SH-SY5Y (cell line): ENCODE measurements around the gene CARHSP1.

Experiments
- GATA2 ChIP-seq: IDR thresholded peaks from 2 replicates; pipeline ENCODE4 v1.6.1; 2011; ENCODE audit warnings: mild to moderate bottlenecking, low read depth, low read length
- GATA3 ChIP-seq: IDR thresholded peaks from 2 replicates; pipeline ENCODE4 v1.6.1; 2011; ENCODE audit warnings: low read depth, mild to moderate bottlenecking, low read length, moderate library complexity

CARHSP1 gene

DNA sequence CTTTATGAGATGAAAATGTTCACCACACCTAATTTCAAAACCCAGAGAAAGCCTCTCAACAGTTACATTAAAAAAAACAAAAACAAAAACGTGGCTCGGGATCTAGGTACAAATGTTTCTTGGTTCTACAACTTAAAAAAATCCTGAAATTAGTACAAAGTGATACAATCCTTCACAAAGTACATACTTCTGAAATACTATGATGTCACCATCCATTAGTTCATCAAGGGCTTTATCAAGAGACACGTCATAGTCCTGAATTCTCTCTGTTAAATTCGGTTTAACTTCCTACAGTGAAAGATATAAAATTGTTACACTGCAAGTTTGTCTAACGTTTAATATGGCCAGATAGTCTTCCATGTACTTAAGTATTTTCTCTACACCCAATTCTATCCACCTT is 31.5 kb upstream of the CARHSP1 start:
- no peak for TF ChIP-seq GATA3

GRCh38 chr16:8899709-8900317 is 31.0 kb upstream of the CARHSP1 start:
- TF ChIP-seq GATA3 (no peak), GATA2 (no peak)

GRCh38 chr16:8898660-8899318 is 30.0 kb upstream of the CARHSP1 start:
- no peak for TF ChIP-seq GATA2

- TF ChIP-seq GATA3 (no peak), GATA2 (no peak)
Observed at GRCh38 chr16:8894736-8895334, 26.0 kb upstream of the CARHSP1 start.

DNA sequence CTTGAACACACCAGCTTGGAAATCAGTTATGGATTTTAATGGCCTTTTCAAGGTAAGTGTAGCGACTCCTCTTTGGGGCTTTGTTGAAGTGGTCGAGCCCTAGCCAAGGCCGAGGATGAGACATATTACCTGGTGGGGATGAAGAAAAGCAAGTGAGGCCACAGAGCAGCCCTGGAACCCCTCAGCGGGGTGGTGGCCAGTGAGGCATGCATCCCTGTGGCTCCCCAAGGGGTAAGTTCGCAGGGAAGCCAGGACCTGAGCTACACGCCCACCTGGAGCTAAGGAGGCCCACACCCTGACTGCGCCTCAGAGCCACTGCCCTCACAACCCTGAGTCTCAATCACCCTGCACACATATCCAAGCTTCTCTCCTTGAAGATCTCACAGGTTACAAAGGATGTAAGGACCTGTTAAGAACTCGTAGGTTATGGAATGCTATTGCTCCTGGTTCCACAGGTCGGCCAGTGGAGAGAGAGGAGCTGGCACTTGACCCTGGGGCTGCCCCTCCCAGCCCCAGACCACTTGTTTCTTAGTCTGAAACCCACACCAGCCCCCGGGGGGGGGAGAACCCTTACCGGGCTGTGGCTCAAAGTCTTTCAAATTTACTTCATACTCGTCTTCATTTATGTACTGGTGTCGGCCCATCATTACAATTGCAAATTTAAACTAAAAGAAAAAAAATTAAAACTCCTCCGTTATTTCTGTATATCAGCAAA is 25.3 kb upstream of the CARHSP1 start:
- TF ChIP-seq GATA3: no peak
- no peak for TF ChIP-seq GATA2

DNA sequence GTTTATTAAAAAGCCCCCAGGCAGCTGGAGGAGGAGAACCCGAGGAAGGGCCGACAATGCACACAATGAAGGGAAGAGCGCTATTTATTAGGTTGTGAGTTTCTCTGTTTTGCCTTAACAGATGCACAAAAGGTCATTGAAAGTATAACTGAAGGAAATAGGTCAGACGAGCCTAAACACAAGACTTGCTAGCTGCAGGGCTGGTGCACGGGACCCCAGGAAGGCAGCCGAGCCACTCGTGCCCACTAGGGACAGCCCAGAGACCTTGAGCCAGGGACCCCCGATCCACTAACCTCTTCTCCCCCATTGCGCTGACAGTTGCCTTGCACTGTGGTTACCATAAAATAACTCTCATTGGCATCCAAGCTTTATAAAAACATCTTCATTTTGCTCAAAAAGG is 24.6 kb upstream of the CARHSP1 start:
- TF ChIP-seq GATA2 (no peak), GATA3 (no peak)

GRCh38 chr16:8892101-8892575 is 23.3 kb upstream of the CARHSP1 start:
- TF ChIP-seq GATA3 (no peak), GATA2 (no peak)

GRCh38 chr16:8890549-8890921 is 21.7 kb upstream of the CARHSP1 start:
- TF ChIP-seq GATA2 (no peak), GATA3 (no peak)

- TF ChIP-seq GATA2 (no peak), GATA3 (no peak)
Observed at GRCh38 chr16:8889893-8890548, 21.2 kb upstream of the CARHSP1 start.

- TF ChIP-seq GATA2 (no peak), GATA3 (no peak)
Observed at GRCh38 chr16:8888951-8889892, 20.4 kb upstream of the CARHSP1 start.

- no peak for TF ChIP-seq GATA2
- no peak for TF ChIP-seq GATA3
Observed at GRCh38 chr16:8887952-8888560, 19.2 kb upstream of the CARHSP1 start.

GRCh38 chr16:8887431-8887765 is 18.6 kb upstream of the CARHSP1 start:
- TF ChIP-seq GATA2: no peak
- no peak for TF ChIP-seq GATA3

- no peak for TF ChIP-seq GATA2
- TF ChIP-seq GATA3: no peak
Observed at GRCh38 chr16:8886593-8887430, 18.0 kb upstream of the CARHSP1 start.
